GM20431 (cell line): ENCODE measurements around the gene ZNF444.

Experiments used
- in situ Hi-C: fragments of 300-500 bp; cut with MseI, MboI; formaldehyde crosslinking; loops from one replicate; pipeline ENCODE4 v1.15.0; 2020; ENCODE audit warnings: low sequenced_read_pairs; ENCODE audit not compliant: unreplicated experiment

Gene ZNF444

DNA sequence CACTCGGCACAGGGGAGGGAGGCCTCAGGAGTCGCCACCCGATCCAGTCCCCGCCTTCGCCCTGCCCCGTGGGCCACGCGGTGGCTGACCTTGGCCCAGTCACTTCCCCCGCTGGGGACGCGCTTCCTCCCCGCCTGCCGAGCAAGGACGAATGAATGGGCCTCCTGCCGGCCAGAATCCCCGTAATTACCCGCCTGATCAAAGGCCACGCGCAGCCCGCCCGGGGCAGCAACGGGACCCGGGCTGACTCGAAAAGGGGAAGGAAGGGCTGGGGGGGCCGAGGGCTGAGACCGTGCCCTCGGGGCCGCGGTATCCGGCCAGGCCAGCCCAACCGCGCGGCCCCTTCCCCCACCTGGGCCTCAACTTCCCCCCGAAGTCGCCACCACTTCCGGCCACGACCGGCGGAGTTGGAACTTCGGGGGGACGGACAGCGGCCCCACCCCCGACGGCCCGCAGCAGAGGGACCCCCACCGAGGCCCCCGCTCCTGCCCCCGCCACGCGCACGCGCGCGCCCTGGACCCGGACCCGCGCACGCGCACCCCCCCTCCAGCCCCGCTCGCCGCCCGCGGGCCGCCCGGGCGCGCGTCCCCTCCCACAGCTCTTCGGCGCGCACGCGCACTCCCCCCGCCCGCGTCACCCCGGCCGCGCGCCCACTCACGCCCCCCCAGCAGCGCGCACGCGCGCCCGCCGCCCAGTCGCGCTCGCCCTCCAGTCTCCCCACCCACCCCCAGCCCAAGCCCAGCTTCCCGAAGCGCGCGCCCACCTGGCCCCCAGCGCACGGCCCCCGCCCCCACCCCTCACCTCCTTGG lies 20.5 kb upstream of the ZNF444 start:
- in situ Hi-C loops: no loop called here

- in situ Hi-C loops: no loop called here
Measured at GRCh38 chr19:56121180-56122167, 19.6 kb upstream of the ZNF444 start, which contains the start of gene ZNF787. TSS of gene ZNF787 (minus strand) at chr19:56121295. CDS start at chr19:56103217, 18,078 bp downstream.

- in situ Hi-C loops: no loop called here
Measured at GRCh38 chr19:56123266-56123891, 17.7 kb upstream of the ZNF444 start.

- in situ Hi-C loops: no loop called here
Measured at GRCh38 chr19:56124578-56124977, 16.5 kb upstream of the ZNF444 start.

- in situ Hi-C loops: no loop called here
Measured at GRCh38 chr19:56125806-56126590, 15.1 kb upstream of the ZNF444 start.

- in situ Hi-C loops: no loop called here
Measured at GRCh38 chr19:56126983-56127780, 13.9 kb upstream of the ZNF444 start.

- in situ Hi-C loops: no loop called here
Measured at GRCh38 chr19:56130006-56130405, 11.1 kb upstream of the ZNF444 start.

DNA sequence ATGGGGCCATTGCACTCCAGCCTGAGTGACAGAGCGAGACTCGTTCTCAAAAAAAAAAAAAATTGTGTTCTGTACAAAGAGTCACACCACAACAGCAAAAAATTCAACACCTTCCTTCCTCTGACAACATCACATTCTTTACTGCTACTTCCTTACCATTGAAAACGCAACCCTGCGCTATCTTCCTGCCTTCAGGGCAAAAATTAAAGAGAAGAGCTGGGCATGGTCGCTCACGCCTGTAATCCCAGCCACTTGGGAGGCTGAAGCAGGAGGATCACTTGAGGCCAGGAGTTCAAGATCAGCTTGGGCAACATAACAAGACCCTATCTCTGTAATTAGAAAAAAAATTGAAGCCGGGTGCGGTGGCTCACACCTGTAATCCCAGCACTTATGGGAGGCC lies 9.4 kb upstream of the ZNF444 start:
- in situ Hi-C loops: no loop called here

GRCh38 chr19:56132316-56132822 lies 8.7 kb upstream of the ZNF444 start:
- in situ Hi-C loops: no loop called here

DNA sequence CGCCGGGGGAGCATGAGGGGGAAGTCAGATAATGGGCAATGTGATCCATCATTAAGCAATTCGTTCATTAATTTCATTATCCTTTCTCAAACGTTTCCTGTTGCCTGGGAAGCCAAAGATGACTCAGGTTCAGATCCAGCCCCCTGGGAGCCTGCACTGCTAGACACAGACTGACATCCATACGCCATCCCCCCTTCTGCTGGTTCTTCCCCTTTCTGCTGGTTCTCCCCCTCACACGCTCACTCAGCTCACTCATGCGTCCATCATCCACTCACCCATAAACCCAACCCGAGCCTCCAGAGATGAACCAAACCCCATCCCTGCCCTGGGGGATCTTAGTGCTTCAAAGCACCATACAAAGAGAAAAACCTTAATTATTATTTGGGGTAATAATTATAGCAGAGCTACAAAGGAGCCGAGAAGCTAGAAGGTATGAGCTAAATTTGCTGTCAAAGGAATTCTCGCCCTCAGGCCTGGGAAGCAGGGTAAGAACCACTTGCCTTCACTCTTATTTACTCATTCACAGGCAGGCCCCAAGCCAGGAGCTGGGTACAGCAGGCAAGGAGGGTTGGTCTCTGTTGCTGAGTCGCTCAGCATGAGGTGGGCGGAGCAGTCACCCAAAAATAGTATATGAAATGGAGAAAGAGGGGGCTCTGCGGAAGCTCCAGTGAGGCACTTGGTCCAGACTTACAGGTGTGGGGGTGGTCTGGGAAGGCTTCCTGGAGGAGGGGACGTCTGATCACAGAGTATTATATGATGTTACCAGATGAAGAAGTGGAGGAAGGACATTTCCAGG lies 7.0 kb upstream of the ZNF444 start:
- in situ Hi-C loops: no loop called here

- in situ Hi-C loops: no loop called here
Measured at GRCh38 chr19:56134654-56134921, 6.5 kb upstream of the ZNF444 start.

DNA sequence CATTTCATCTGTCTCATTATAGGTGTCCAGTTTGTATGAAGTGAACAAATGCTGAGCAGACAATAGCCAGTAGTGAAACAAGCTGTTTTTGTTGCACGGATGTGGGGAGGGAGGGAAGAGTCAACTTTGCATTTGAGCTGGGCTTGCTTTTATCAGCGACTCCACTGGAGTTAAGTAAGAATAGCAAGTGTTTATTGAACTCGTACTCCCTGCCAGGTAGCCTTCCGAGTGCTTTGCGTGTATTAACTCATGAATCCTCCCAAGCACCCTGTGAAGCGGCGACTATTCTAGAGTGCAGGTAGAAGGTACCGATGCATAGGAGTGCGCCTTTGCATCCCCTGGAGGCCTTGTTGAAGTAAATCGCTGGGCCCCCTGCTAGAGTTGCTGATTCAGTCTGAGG lies 4.7 kb upstream of the ZNF444 start:
- in situ Hi-C loops: no loop called here

- in situ Hi-C loops: no loop called here
Measured at GRCh38 chr19:56137405-56137804, 3.7 kb upstream of the ZNF444 start.

GRCh38 chr19:56138069-56138468 lies 3.0 kb upstream of the ZNF444 start:
- in situ Hi-C loops: no loop called here

DNA sequence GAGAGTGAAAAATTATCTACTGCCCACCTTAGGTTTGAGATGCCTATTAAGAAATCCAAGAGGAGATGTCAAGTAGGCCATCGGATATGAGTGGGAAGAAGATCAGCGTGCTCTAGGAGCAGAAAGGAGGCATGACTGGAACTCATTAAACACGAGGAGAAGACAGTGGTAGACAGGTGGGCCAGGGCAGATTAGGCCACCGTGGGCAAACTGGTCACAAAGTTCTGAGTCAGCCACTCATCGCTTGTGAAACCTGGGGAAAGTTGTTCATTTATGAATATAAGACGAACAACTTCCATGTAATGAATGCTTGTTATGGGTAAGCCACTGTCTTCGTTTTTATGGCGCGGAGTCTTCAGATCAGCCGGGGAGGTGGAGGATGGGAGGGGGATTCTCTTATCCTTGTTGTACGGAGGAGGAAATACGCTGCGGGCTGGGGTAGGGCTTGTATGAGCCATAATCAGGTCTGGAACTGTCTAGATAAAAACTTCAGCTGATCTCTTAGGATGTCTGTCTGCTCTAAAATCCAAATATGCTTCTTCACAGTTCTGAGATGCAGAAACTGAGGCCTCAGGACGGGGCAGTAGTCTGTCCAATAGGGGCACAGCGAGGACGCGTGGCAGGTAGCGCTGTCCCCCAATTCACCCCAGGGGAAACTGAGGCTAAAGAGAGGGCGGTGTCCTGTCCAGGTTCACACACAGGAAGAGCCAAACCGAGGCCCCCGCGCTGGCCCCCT lies 1.1 kb upstream of the ZNF444 start:
- in situ Hi-C loops: no loop called here

DNA sequence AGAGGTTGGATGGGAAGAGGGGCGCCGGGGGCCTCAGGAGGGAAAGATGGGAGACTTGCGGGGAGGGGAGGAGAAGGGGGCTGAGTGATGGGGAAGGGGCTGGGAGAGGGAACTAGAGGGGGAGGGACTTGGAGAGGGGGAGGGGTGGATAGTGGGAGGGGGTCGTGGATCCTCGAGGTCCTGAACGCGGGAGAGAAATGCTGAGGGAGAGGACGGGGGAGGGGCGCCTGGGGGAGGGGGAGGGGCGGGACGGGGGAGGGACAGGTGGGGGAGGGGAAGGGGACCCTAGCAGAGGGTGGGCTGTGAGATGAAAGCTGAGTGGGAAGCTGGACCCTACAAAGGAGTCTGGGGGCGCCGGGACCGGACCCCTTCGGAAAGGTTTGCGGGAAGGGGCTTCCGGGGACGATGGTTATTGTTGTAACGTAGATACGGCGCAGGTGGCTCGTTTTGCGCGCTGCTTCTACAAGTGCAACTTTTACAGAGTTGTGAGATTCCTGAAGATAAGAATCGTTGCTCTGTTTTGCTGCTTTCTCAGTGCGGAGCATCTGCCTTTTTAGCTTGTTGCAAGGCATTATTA lies 418 bp downstream of the ZNF444 start:
- in situ Hi-C loops: no loop called here

GRCh38 chr19:56142087-56142787 lies 1.1 kb downstream of the ZNF444 start:
- in situ Hi-C loops: no loop called here
